NCI-H1694 treated with DMSO at 0.1 percent for 48 hours (cell line): ENCODE data around the gene QSOX1.
A peak's percentile ranks its signal among the peaks of the same experiment; 100 is the strongest.
"Not testable (repeated sequence)": the region's sequence is repeated elsewhere in the genome, so short reads cannot be mapped to it uniquely, and the experiment has no call there.

ENCODE experiments used
- DNase-seq: peaks from one replicate; lab custom pipeline; 2025; lab: John Stamatoyannopoulos, UW

The QSOX1 gene, protein sequence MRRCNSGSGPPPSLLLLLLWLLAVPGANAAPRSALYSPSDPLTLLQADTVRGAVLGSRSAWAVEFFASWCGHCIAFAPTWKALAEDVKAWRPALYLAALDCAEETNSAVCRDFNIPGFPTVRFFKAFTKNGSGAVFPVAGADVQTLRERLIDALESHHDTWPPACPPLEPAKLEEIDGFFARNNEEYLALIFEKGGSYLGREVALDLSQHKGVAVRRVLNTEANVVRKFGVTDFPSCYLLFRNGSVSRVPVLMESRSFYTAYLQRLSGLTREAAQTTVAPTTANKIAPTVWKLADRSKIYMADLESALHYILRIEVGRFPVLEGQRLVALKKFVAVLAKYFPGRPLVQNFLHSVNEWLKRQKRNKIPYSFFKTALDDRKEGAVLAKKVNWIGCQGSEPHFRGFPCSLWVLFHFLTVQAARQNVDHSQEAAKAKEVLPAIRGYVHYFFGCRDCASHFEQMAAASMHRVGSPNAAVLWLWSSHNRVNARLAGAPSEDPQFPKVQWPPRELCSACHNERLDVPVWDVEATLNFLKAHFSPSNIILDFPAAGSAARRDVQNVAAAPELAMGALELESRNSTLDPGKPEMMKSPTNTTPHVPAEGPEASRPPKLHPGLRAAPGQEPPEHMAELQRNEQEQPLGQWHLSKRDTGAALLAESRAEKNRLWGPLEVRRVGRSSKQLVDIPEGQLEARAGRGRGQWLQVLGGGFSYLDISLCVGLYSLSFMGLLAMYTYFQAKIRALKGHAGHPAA

DNA sequence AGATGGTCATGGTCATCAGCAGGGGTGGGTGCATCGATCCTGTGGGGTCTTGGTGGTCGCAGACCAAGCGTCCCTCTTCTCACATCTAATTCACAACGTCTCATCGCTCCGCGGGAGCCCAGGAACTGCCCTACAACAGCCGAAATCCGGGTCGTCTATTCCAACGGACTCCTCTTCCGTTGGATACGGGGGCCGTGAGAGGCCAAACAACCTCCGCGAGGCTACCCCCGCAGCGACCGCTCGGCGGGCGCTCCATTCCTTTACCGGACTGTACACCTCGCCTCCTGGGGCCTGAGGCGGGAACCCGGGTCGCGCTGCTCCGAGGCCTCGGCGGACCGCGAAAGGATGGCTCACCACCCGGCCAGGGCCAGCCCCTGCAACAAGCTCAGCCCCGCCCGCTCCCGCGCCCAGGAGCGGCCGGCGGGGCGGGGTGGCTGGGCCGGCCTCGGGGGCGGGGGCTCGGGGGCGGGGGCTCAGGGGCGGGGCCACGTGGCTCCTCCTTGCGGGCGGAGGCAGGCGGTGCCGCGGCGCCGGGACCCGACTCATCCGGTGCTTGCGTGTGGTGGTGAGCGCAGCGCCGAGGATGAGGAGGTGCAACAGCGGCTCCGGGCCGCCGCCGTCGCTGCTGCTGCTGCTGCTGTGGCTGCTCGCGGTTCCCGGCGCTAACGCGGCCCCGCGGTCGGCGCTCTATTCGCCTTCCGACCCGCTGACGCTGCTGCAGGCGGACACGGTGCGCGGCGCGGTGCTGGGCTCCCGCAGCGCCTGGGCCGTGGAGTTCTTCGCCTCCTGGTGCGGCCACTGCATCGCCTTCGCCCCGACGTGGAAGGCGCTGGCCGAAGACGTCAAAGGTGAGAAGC is at the start of gene QSOX1:
Gene QSOX1, plus strand, starts transcription at position 545 of the 857 bp plus-strand sequence. Its CDS starts 39 bp downstream, at position 584.
- peak; percentile 82 for DNase-seq

DNA sequence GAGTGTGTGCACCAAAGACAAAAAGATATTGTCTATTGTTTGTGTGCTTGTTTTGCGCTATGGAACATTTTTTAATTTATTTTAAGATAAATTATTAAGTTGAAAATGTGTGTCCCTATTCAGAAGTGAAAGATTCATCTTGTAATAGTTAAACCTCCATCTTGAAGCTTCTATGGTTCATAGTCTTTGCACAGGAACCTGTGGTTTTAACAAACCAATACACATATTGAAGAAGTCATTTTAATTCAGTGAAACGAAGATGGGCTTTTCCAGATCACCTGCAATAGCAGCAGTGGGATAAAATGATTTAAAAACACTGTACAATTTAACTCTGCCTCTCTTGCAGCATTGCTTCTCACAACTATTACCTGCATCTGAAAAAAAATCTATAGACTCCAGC is 42.6 kb upstream of the QSOX1 start:
- no peak for DNase-seq

- no peak for DNase-seq
Measured at GRCh38 chr1:180112984-180113647, 41.6 kb upstream of the QSOX1 start.

GRCh38 chr1:180114396-180114945 is 40.2 kb upstream of the QSOX1 start:
- DNase-seq = no peak

GRCh38 chr1:180116964-180117763 is 37.5 kb upstream of the QSOX1 start:
- DNase-seq = no peak

DNA sequence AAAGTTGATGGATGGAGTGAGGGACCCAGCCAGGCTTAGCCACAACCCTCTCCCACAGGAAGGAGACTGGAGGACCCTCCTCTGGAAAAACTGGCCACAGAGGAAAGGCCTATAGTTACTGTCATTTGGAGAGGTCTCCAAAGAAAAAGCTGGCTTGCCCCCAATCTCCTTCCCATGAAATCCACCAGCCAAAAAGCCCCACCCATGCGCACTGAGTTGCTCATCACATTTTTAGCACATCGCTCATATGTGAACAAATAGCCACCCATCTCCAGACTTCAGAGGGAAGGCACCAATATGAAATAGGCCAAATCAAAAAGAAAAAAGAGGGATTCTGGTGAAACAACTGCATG is 36.9 kb upstream of the QSOX1 start:
- no peak for DNase-seq

DNA sequence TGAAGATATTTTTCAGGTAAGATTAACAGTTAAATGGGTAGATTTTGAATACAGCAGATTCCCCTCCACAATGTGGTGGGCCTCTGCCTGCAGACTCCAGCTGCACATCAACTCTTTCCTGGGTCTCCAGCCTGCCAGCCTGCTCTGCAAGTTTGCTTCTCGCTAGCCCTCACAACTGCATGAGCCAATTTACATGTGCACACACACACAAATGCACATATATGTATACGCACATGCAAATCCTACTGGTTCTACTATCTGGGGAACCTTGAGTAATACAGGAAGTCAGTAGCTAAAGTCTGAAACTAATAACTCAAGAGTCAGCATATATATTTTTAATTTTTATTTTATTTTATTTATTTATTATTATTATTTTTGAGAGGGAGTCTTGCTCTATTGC is 34.8 kb upstream of the QSOX1 start:
- DNase-seq = no peak

DNA sequence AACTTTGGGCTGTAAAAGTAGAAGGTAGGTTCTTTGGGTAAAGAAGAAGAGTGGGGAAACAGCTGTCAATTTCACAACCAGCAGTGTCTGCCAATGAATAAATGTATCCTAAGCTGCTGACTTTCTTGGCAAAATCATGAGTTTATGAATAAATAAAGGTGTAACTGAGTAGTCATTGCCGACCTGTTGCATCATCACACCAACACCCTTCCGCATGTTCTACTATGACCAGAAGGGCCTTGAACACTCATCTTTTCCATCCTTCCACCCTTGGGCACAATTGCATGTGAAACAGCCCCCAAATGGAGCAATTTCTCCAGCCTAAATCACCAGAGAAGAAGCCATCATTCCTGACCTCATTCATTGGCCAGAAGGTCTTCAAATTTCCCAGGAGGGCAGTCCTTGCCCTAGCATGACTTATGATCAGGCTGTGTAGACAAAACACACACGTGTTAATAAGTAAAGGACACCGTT is 31.2 kb upstream of the QSOX1 start:
- no peak for DNase-seq

GRCh38 chr1:180130651-180131050 is 24.0 kb upstream of the QSOX1 start:
- no peak for DNase-seq

GRCh38 chr1:180131510-180131909 is 23.2 kb upstream of the QSOX1 start:
- DNase-seq = peak; percentile 3

DNA sequence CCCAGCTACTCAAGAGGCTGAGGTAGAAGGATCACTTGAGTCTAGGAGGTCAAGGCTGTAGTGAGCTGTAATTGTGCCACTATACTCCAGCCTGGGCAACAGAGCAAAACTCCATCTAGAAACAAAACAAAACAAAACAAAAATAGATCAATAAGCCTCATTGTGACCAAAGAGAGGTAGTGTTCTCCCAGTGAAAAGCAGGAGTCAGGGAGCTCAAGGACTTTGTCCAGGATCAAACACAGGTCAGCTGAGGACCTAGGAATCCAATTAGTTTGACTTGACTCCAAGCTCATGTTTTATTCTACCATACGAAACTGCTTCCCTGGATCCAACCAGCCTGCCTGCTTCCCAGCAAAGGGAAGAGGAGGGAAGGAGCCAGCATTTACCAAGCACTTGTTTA is 21.5 kb upstream of the QSOX1 start:
- no peak for DNase-seq

DNA sequence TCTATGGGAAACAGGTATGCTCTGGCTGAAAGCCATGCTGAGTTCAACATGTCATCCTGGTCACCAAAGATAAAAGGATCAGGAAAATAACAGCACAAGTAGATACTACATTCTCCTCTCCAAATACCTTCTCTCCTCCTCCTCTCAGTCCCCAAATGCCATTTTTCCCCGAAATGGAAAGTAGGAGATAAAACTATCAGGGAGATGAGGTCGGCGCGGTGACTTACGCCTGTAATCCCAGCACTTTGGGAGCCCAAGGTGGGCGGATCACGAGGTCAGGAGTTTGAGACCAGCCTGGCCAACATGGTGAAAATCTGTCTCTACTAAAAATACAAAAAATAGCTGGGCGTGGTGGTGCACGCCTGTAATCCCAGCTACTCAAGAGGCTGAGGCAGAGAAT is 21.0 kb upstream of the QSOX1 start:
- DNase-seq = not testable (repeated sequence)

GRCh38 chr1:180135535-180135934 is 19.1 kb upstream of the QSOX1 start:
- DNase-seq = no peak

DNA sequence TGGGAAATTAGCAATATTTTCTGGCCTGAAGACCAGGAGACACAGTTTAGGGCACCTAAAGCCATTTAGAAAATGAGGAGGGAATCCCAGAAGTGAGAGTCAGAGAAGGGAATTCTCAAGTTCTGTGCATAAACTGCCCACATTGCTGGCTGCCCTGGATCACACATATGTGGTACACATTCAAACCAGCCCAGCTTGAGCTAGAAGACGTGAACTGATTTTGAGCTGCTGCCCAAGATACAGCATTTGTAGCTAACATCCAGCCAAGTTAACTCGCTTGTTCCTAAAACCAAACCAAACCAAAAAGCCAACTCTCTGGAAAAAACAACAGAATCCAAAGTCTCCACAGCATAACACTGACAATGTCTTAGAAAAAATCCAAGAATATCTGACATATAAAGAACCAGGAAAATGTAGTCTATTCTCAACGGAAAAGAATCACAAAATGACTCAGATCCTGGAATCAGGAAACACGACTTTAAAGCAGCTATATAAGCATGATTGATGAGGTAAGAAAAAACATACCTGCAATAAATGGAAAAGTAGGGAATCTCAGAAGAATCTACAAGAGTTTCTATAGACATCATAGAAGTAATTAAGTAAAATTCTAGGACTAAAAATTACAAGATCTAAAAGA is 18.2 kb upstream of the QSOX1 start:
- DNase-seq = no peak

DNA sequence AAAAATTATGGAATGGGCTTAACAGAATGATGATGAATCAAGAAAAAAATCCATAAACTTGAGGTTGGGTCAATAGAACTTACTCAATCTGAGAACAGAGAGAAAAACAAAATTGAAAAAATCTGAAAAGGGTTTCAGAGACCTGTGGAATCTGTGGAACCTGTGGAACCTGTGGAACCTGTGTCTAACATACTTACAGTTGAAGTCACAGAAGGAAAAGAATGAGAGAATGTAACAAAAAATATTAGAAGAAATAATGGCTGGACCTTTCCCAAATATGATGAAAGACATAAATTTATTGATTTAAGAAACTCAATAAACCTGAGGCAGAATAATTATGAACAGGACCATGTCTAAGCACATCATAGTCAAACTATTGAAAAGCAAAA is 17.7 kb upstream of the QSOX1 start:
- DNase-seq = no peak

GRCh38 chr1:180137776-180138175 is 16.9 kb upstream of the QSOX1 start:
- no peak for DNase-seq

GRCh38 chr1:180141381-180141934 is 13.2 kb upstream of the QSOX1 start:
- DNase-seq = no peak

DNA sequence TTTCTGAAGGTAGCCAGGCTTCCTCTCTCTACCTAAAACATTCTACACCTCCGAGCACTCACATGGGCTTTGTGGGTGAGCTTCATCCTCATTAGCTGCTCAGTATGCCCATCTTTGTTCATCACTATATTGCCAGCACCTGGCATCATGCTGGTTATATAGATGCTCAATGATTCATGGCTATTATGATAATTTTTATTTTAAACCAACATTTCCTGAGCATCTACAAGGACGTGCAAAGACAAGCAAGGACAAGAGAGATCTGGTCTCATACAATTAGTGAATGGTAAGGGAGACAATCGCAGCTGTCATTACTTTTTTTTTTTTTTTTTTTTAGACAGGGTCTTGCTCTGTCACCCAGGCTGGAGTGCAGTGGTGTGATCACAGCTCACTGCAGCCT is 11.3 kb upstream of the QSOX1 start:
- peak; percentile 29 for DNase-seq

DNA sequence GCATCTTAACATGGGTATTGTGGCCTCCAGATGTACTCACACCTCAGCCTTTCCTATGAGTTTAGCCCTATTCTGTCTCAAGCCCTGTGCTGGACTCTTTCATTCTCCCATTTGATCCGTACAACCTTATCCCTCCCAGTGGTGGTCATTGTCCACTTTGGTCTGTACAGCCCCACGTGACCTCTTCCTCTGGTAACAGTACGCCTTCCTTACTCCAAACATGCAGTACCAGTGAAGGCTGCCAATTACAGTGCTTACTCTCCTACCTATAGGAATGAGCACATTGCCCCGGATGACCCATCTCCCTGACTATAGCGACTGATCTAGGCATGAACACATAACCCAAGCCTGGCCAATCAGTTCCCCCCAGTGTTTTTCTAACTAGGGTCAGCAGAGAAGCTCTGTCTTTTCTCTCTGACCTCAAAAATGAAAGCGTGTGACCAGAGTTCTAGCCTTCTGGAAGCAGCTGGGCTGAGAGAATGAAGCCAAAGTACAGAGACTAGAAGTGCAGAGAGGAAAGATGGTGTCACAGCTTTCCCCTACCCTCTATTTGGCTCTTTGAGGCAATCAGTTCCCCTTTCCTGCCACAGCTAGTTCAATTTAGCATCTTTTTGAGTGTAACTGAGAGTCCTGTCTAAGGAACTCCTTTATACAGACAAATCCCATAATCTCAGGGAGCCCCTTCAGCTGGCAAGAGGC is 9.9 kb upstream of the QSOX1 start:
- DNase-seq = no peak
